ENCODE data around the gene ERCC1.

GRCh38 chr19:45471111-45471930 is 47.6 kb upstream of the ERCC1 start:
- TF ChIP-seq POLR2A (IDR thresholded peaks at IDR 0.05; ENCODE audit: low read depth, low read length) = no peak
- no peak for TF ChIP-seq POLR2AphosphoS5 (IDR thresholded peaks at IDR 0.05; ENCODE audit: low read depth, low read length)
- TF ChIP-seq TAF1 (IDR thresholded peaks at IDR 0.05; ENCODE audit: low read depth, low read length) = no peak
- TF ChIP-seq PAX5 (IDR thresholded peaks at IDR 0.05; ENCODE audit: insufficient read depth, low read length, severe bottlenecking) = no peak
- no peak for TF ChIP-seq SPI1 (IDR thresholded peaks at IDR 0.05; ENCODE audit: low read depth, low read length)
